Left ventricle myocardium inferior (tissue), 1 donor: Measurements from ENCODE around the gene GSKIP. TPM values are rescaled to one million over a fixed set of nuclear protein-coding genes. Genes with fewer than 3 reads are reported as not detected.

Experiments used
- DNase-seq: peaks from one replicate; pipeline ENCODE4 v3.0.0-alpha.2; 2020
- H3K27ac ChIP-seq: fragments of 200-600 bp; replicated peaks from 2 replicates; pipeline ENCODE4 v1.8.0; 2021
- H3K27me3 ChIP-seq: fragments of 200-600 bp; 2 replicates; pipeline ENCODE4 v1.8.0; 2021; ENCODE audit warnings: low read depth
- H3K36me3 ChIP-seq: fragments of 200-600 bp; 2 replicates; pipeline ENCODE4 v1.8.0; 2021
- H3K4me1 ChIP-seq: fragments of 200-600 bp; 2 replicates; pipeline ENCODE4 v1.8.0; 2021
- H3K4me3 ChIP-seq: fragments of 200-600 bp; 2 replicates; pipeline ENCODE4 v1.8.0; 2021; ENCODE audit warnings: mild to moderate bottlenecking, moderate library complexity
- H3K9me3 ChIP-seq: fragments of 200-600 bp; replicated peaks from 2 replicates; pipeline ENCODE4 v1.8.0; 2021
- intact Hi-C: fragments of 100-400 bp; cut with micrococcal nuclease; formaldehyde crosslinking; loops from one replicate; pipeline ENCODE4 v1.11.0; 2022
- total RNA-seq: library from RNA; stranded (reverse); fragmentation: NEBNext Ultra II Directional; extraction: Animal tissue kit (Norgen Biotek cat#: 25700); gene quantifications from one replicate; pipeline ENCODE4 v1.2.1, GENCODE V29; 2021
- TF ChIP-seq, protein P1 (sequence below): fragments of 200-600 bp; IDR thresholded peaks from 2 replicates; pipeline ENCODE4 v1.8.0; 2021; ENCODE audit warnings: antibody characterized with exemption, mild to moderate bottlenecking, borderline replicate concordance
- donor health status: DM: no; HTN: yes; CAD: no; lungs with severe emphysema.

The GSKIP gene
- total RNA-seq, 1 donor from 2014 or later, result 12.1 TPM

DNA sequence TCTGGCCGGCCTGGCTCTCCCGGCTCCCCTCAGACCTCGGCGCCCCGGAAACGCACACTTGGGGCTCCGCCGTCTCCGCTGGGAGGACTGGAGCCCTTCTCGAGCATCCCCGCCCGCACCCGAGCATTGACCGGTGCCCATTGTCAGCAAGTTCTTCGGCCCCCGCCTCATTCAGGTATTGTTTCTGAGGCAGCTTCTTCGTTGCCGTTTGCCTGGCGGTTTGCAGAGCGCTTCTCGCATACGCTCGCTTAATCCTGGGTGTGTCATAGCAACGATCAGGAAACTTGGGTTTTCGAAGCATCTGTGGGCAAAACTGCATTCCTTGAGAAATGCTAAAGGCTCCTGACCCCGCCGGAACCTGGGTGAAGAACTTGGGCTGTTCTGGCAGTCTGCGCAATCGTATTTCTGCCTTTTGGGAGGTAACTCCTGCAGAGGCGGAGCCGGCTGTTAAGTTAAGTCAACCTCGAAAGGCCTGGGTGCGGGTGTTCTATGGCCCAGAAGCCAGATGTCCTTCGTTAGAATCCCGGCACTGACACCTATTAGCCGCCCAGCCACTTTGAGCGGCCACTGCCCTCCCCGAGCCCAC, 518 bp downstream of the GSKIP start:
- Histone ChIP-seq H3K27me3 (no peaks in the 10 kb centered on the region), H3K36me3 (no peaks in the 10 kb centered on the region), H3K9me3 (no peaks in the 10 kb centered on the region), H3K4me1 (peaks cover 52% of the 10 kb centered on the region), H3K27ac (peak overlapping the region; percentile 92), H3K4me3 (peak overlapping the region; percentile 90)
- intact Hi-C loops, result no loop called here
- no peak for DNase-seq
- TF ChIP-seq, protein P1, sequence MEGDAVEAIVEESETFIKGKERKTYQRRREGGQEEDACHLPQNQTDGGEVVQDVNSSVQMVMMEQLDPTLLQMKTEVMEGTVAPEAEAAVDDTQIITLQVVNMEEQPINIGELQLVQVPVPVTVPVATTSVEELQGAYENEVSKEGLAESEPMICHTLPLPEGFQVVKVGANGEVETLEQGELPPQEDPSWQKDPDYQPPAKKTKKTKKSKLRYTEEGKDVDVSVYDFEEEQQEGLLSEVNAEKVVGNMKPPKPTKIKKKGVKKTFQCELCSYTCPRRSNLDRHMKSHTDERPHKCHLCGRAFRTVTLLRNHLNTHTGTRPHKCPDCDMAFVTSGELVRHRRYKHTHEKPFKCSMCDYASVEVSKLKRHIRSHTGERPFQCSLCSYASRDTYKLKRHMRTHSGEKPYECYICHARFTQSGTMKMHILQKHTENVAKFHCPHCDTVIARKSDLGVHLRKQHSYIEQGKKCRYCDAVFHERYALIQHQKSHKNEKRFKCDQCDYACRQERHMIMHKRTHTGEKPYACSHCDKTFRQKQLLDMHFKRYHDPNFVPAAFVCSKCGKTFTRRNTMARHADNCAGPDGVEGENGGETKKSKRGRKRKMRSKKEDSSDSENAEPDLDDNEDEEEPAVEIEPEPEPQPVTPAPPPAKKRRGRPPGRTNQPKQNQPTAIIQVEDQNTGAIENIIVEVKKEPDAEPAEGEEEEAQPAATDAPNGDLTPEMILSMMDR, result no peak

DNA sequence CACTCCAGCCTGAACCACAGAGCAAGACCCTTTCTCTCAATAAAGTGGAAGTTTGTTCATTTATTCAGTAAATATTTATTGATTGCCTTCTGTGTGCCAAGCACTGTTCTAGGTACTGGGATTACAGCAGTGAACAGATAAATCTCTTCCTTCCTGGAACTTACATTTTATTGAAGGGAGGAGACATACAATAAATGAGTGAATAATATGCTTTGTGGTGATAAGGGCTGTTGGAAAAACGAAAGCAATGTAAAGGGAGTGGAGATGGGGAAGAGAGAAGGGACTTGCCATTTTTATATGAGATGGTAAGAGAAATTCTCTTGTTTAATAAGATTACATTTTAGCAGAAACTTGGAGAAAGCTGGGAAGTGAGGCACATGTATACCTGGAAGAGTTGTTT, 1.6 kb downstream of the GSKIP start:
- Histone ChIP-seq H3K36me3 (no peaks in the 10 kb centered on the region), H3K4me1 (peaks cover 50% of the 10 kb centered on the region), H3K27ac (no peak overlapping the region), H3K4me3 (no peak overlapping the region), H3K27me3 (no peaks in the 10 kb centered on the region), H3K9me3 (peaks cover 5% of the 10 kb centered on the region)
- TF ChIP-seq, protein P1, result no peak
- intact Hi-C loops, result no loop called here
- no peak for DNase-seq

DNA sequence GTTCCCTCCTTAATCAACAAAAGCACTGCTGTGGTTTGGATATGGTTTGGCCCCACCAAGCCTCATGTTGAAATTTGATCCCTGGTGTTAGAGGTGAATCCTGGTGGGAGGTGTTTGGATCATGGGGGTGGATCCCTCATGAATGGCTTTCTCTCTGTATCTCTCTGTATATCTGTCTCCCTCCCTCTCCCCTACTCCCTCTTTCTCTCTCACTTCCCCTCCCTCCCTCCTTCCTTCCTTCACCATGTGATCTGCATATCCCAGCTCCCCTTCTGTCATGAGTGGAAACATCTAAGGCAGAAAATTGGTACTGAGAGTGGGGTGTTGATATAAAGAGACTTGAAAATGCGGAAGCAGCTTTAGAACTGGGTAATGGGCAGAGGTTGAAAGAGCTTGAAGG, 5.2 kb downstream of the GSKIP start:
- H3K27ac ChIP-seq, result no peak overlapping the region
- DNase-seq, result no peak
- intact Hi-C loops, result no loop called here
- peaks cover 16% of the 10 kb centered on the region for H3K4me1 ChIP-seq
- H3K36me3 ChIP-seq, result no peaks in the 10 kb centered on the region
- H3K27me3 ChIP-seq, result no peaks in the 10 kb centered on the region
- TF ChIP-seq, protein P1, result no peak
- H3K4me3 ChIP-seq, result no peak overlapping the region
- H3K9me3 ChIP-seq, result peaks cover 5% of the 10 kb centered on the region

DNA sequence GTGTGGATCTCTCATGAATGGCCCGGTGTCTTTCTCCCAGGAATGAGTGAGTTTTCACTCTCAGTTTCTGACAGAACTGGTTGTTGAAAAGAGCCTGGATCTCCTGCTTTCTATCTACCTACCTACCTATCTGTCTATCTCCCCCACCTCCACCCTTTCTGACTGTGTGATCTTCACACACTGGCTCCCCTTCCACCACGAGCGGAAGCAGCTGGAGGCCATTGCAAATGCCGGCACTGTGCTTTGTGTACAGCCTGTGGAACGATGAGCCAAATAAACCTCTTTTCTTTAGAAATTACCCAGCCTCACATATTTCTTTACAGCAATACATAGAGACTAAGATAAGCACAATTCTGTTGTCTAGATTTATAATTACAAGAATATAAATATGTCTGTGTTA, 7.2 kb downstream of the GSKIP start:
- H3K36me3 ChIP-seq, result no peaks in the 10 kb centered on the region
- peaks cover 5% of the 10 kb centered on the region for H3K9me3 ChIP-seq
- TF ChIP-seq, protein P1, result no peak
- DNase-seq, result no peak
- no peaks in the 10 kb centered on the region for H3K4me1 ChIP-seq
- no peaks in the 10 kb centered on the region for H3K27me3 ChIP-seq
- H3K4me3 ChIP-seq, result no peak overlapping the region
- intact Hi-C loops, result no loop called here
- no peak overlapping the region for H3K27ac ChIP-seq

DNA sequence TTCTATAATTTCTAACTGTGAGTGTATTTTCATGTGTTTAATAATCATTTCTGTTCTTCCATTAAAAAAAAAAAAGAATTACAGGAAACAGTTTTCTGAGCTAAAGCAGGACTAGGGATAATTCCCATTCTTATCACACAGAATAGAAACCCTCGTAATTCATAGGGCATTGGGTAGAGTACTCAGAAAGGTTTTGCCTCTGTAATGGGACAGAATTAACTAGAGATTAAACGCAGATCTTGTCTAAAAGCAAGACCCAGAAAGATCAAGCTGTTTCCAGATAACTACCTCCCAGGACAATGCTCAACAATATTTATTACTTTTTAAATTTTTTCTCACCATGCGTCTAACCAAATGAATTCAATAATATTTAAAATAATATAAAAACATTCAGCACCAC, 10.2 kb downstream of the GSKIP start:
- H3K27me3 ChIP-seq, result no peaks in the 10 kb centered on the region
- no peak for DNase-seq
- H3K4me3 ChIP-seq, result no peak overlapping the region
- no peaks in the 10 kb centered on the region for H3K4me1 ChIP-seq
- TF ChIP-seq, protein P1, result no peak
- intact Hi-C loops, result no loop called here
- H3K27ac ChIP-seq, result no peak overlapping the region
- H3K9me3 ChIP-seq, result peaks cover 5% of the 10 kb centered on the region
- H3K36me3 ChIP-seq, result no peaks in the 10 kb centered on the region

DNA sequence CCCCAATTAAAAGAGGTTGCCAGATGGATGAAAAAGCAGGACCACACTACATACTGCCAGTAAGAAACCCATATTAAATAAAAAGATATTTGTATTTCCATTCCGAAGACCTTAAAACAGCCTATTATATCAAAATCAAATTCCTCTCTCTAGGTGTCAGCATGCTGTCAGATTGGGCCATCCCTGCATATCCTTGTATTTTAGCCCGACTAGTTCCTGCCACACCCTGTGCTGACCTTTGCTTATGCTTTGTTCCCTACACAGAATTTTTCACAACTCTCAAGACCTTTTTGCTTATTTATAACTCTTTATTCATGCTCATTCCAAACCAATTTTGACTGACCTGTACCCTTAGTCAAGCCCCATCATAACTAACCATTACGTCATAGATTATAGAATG, 12.8 kb downstream of the GSKIP start:
- Histone ChIP-seq H3K4me1 (no peaks in the 10 kb centered on the region), H3K36me3 (no peaks in the 10 kb centered on the region), H3K9me3 (no peaks in the 10 kb centered on the region), H3K27ac (no peak overlapping the region), H3K27me3 (no peaks in the 10 kb centered on the region), H3K4me3 (no peak overlapping the region)
- TF ChIP-seq, protein P1, result no peak
- DNase-seq, result no peak
- intact Hi-C loops, result no loop called here
